HEK293 (cell line): ENCODE results near the gene FANCC.

Experiments
- CTCF ChIA-PET: fragments of 350-600 bp; formaldehyde crosslinking; extraction: SDS; loops from one replicate; lab custom pipeline; 2021; ENCODE audit warnings: antibody characterized with exemption; lab: Yijun Ruan, JAX
- POLR2A ChIA-PET: fragments of 300-600 bp; formaldehyde crosslinking; extraction: SDS; loops from one replicate; lab custom pipeline; 2020; ENCODE audit warnings: antibody characterized with exemption, inconsistent platforms; lab: Yijun Ruan, JAX
- H3K27ac ChIP-seq: fragments of 200-500 bp; sonication (Bioruptor generic); 2 replicates; pipeline ENCODE4 v1.5.1; 2014; ENCODE audit warnings: low read depth, low read length, control low read depth, inconsistent platforms; ENCODE audit errors: extremely low read depth
- H3K36me3 ChIP-seq, 2 experiments: fragments of 200-500 bp in 1 of 2; sonication (Bioruptor generic) in 1 of 2; 1 replicate in 1 of 2; 2 replicates in 1 of 2; pipeline ENCODE4 v1.5.1; 2014 to 2017; ENCODE audit warnings: inconsistent platforms in 2 of 2, low read length in 2 of 2; ENCODE audit not compliant: control insufficient read depth in 2 of 2, insufficient read depth in 1 of 2
- H3K4me1 ChIP-seq: fragments of 200-500 bp; sonication (Bioruptor generic); 2 replicates; pipeline ENCODE4 v1.5.1; 2014; ENCODE audit warnings: mild to moderate bottlenecking, low read length, inconsistent platforms; ENCODE audit not compliant: control insufficient read depth, insufficient read depth
- H3K4me3 ChIP-seq: 2 replicates; pipeline ENCODE4 v1.5.1; 2011; ENCODE audit warnings: low read depth, mild to moderate bottlenecking, control low read depth, low read length, moderate library complexity
- H3K9me3 ChIP-seq: fragments of 200-500 bp; sonication (Bioruptor generic); 2 replicates; pipeline ENCODE4 v1.5.1; 2014; ENCODE audit warnings: low read depth, low read length, inconsistent platforms; ENCODE audit not compliant: control insufficient read depth, insufficient read depth
- ATF2 ChIP-seq: fragments of 450-650 bp; formaldehyde crosslinking; IDR thresholded peaks from 2 replicates; pipeline ENCODE4 v1.5.1; 2016; ENCODE audit warnings: missing biosample characterization, missing genetic modification characterization, low read depth
- EGR2 ChIP-seq: fragments of 450-650 bp; formaldehyde crosslinking; IDR thresholded peaks from 2 replicates; pipeline ENCODE4 v1.5.1; 2016; ENCODE audit warnings: low read depth, missing biosample characterization, missing genetic modification characterization
- GFI1B ChIP-seq: fragments of 450-650 bp; formaldehyde crosslinking; IDR thresholded peaks from 2 replicates; pipeline ENCODE4 v1.5.1; 2016; ENCODE audit warnings: missing biosample characterization, missing genetic modification characterization
- GLIS1 ChIP-seq: fragments of 450-650 bp; formaldehyde crosslinking; IDR thresholded peaks from 2 replicates; pipeline ENCODE4 v1.5.1; 2016; ENCODE audit warnings: missing biosample characterization, missing genetic modification characterization
- HOXA7 ChIP-seq: sonication (generic); formaldehyde crosslinking; IDR thresholded peaks from 2 replicates; pipeline ENCODE4 v1.8.1; 2022; ENCODE audit warnings: missing genetic modification reagents, borderline replicate concordance
- KLF16 ChIP-seq: fragments of 450-650 bp; formaldehyde crosslinking; IDR thresholded peaks from 2 replicates; pipeline ENCODE4 v1.5.1; 2017; ENCODE audit warnings: missing biosample characterization, missing genetic modification characterization
- PATZ1 ChIP-seq: fragments of 450-650 bp; formaldehyde crosslinking; IDR thresholded peaks from 2 replicates; pipeline ENCODE4 v1.5.1; 2016; ENCODE audit warnings: missing biosample characterization, missing genetic modification characterization
- PRDM4 ChIP-seq: fragments of 450-650 bp; formaldehyde crosslinking; IDR thresholded peaks from 2 replicates; pipeline ENCODE4 v1.5.1; 2017; ENCODE audit warnings: missing biosample characterization, missing genetic modification characterization
- REPIN1 ChIP-seq: fragments of 450-650 bp; formaldehyde crosslinking; IDR thresholded peaks from 2 replicates; pipeline ENCODE4 v1.5.1; 2017; ENCODE audit warnings: missing biosample characterization, missing genetic modification characterization, low read depth
- SETDB1 ChIP-seq: IDR thresholded peaks from one replicate; pipeline ENCODE4 v1.6.1; 2017; ENCODE audit warnings: mild to moderate bottlenecking, low read length, moderate library complexity, mixed read lengths; ENCODE audit not compliant: insufficient read length
- ZBTB10 ChIP-seq: fragments of 450-650 bp; formaldehyde crosslinking; IDR thresholded peaks from 2 replicates; pipeline ENCODE4 v1.5.1; 2016; ENCODE audit warnings: missing biosample characterization, missing genetic modification characterization
- ZFHX2 ChIP-seq: fragments of 450-650 bp; formaldehyde crosslinking; conservative IDR thresholded peaks from 2 replicates; pipeline ENCODE4 v1.5.1; 2016; ENCODE audit warnings: missing biosample characterization, missing genetic modification characterization
- ZNF114 ChIP-seq: fragments of 450-650 bp; formaldehyde crosslinking; IDR thresholded peaks from 2 replicates; pipeline ENCODE4 v1.5.0; 2017; ENCODE audit warnings: missing biosample characterization, missing genetic modification characterization
- ZNF146 ChIP-seq: fragments of 450-650 bp; formaldehyde crosslinking; IDR thresholded peaks from 2 replicates; pipeline ENCODE4 v1.5.1; 2016; ENCODE audit warnings: missing biosample characterization, missing genetic modification characterization
- ZNF148 ChIP-seq: fragments of 450-650 bp; formaldehyde crosslinking; IDR thresholded peaks from 2 replicates; pipeline ENCODE4 v1.5.0; 2017; ENCODE audit warnings: missing biosample characterization, missing genetic modification characterization, borderline replicate concordance
- ZNF248 ChIP-seq: fragments of 450-650 bp; formaldehyde crosslinking; IDR thresholded peaks from 2 replicates; pipeline ENCODE4 v1.5.1; 2017; ENCODE audit warnings: missing biosample characterization, missing genetic modification characterization
- ZNF26 ChIP-seq: fragments of 450-650 bp; formaldehyde crosslinking; IDR thresholded peaks from 2 replicates; pipeline ENCODE4 v1.5.1; 2016; ENCODE audit warnings: missing biosample characterization, missing genetic modification characterization
- ZNF266 ChIP-seq: fragments of 450-650 bp; formaldehyde crosslinking; IDR thresholded peaks from 2 replicates; pipeline ENCODE4 v1.5.1; 2016; ENCODE audit warnings: missing biosample characterization, missing genetic modification characterization, low read depth
- ZNF529 ChIP-seq: fragments of 450-650 bp; formaldehyde crosslinking; IDR thresholded peaks from 2 replicates; pipeline ENCODE4 v1.5.1; 2017; ENCODE audit warnings: missing genetic modification characterization, missing biosample characterization; ENCODE audit not compliant: insufficient replicate concordance
- ZNF626 ChIP-seq: fragments of 450-650 bp; sonication (Bioruptor Pico); formaldehyde crosslinking; IDR thresholded peaks from 2 replicates; pipeline ENCODE4 v1.5.1; 2018; ENCODE audit warnings: missing biosample characterization, missing genetic modification characterization, inconsistent platforms
- ZSCAN16 ChIP-seq: fragments of 450-650 bp; formaldehyde crosslinking; IDR thresholded peaks from 2 replicates; pipeline ENCODE4 v1.5.1; 2016; ENCODE audit warnings: missing biosample characterization, missing genetic modification characterization
- ZSCAN30 ChIP-seq: fragments of 450-650 bp; IDR thresholded peaks from 2 replicates; pipeline ENCODE4 v1.5.1; 2018; ENCODE audit warnings: missing biosample characterization, mild to moderate bottlenecking, missing genetic modification characterization, moderate library complexity

FANCC gene

GRCh38 chr9:95102001-95102433 lies 215.5 kb downstream of the FANCC start:
- TF ChIP-seq HOXA7 (CRISPR knock-in tag): no peak
- TF ChIP-seq ZNF266 (tag by site-specific recombination): no peak
- no peak for TF ChIP-seq ZNF626
- TF ChIP-seq ZNF529 (tag by site-specific recombination): no peak
- no peak for TF ChIP-seq ZNF248 (tag by site-specific recombination)
- TF ChIP-seq PRDM4 (tag by site-specific recombination): no peak
- TF ChIP-seq ZNF148 (tag by site-specific recombination): no peak
- no peak for TF ChIP-seq ZNF26 (tag by site-specific recombination)
- no peak for TF ChIP-seq ZNF146 (tag by site-specific recombination)
- no peak for TF ChIP-seq ZNF114 (tag by site-specific recombination)
- TF ChIP-seq REPIN1 (tag by site-specific recombination): no peak
- no peak for TF ChIP-seq GFI1B (tag by site-specific recombination)
- Histone ChIP-seq H3K36me3 (peaks cover 0 to 41% of the 10 kb centered on the region in 2 experiments; a peak in 1 of 3 replicates), H3K4me1 (no peaks in the 10 kb centered on the region), H3K4me3 (no peak overlapping the region), H3K27ac (no peak overlapping the region), H3K9me3 (no peaks in the 10 kb centered on the region)
- POLR2A ChIA-PET: no interaction called here
- CTCF ChIA-PET: interaction anchor here (0.6 to 1.5 kb wide), 3 partner anchors 26 to 260 kb away, joined by 3 to 4 read pairs (median 4); no protein-coding TSS in a partner anchor

- Histone ChIP-seq H3K36me3 (peaks cover 0 to 34% of the 10 kb centered on the region in 2 experiments; a peak in 1 of 3 replicates), H3K4me3 (no peak overlapping the region), H3K27ac (no peak overlapping the region), H3K4me1 (no peaks in the 10 kb centered on the region), H3K9me3 (no peaks in the 10 kb centered on the region)
- ChIA-PET POLR2A (no interaction called here), CTCF (interaction anchor here (0.5 to 1.5 kb wide), 2 partner anchors 26 to 264 kb away, joined by 3 to 4 read pairs; no protein-coding TSS in a partner anchor)
- TF ChIP-seq ZSCAN30 (tag by site-specific recombination): no peak
- TF ChIP-seq EGR2: no peak
- TF ChIP-seq ZBTB10 (tag by site-specific recombination): no peak
- no peak for TF ChIP-seq KLF16 (tag by site-specific recombination)
- TF ChIP-seq SETDB1: no peak
- TF ChIP-seq ATF2 (tag by site-specific recombination): no peak
- TF ChIP-seq PATZ1 (tag by site-specific recombination): no peak
- no peak for TF ChIP-seq ZSCAN16 (tag by site-specific recombination)
- no peak for TF ChIP-seq GLIS1
- TF ChIP-seq ZFHX2: no peak
- no peak for TF ChIP-seq HOXA7 (CRISPR knock-in tag)
- TF ChIP-seq, all 188 proteins: peak for 0
These were observed 216.2 kb downstream of the FANCC start for GRCh38 chr9:95101326-95101725.
